Mesenchymal stem cell (in vitro differentiated cells and primary cell): Measurements from ENCODE around the gene KCNH1. TPM values are rescaled to one million over a fixed set of nuclear protein-coding genes. Genes with fewer than 3 reads are reported as not detected.

Experiments
- DNase-seq: peaks from one replicate; pipeline ENCODE4 v3.0.0-alpha.2; 2013
- H2AFZ ChIP-seq: one replicate; pipeline ENCODE4 v1.6.1; 2013; ENCODE audit warnings: low read depth, mild to moderate bottlenecking, control low read depth, inconsistent platforms, low read length, moderate library complexity
- H2AK5ac ChIP-seq: 2 replicates; pipeline ENCODE4 v1.6.1; 2013; ENCODE audit warnings: low read length, moderate library complexity, mild to moderate bottlenecking, inconsistent platforms; ENCODE audit not compliant: severe bottlenecking
- H2BK120ac ChIP-seq: one replicate; pipeline ENCODE4 v1.6.1; 2013; ENCODE audit warnings: low read depth, mild to moderate bottlenecking, inconsistent platforms, low read length, moderate library complexity
- H2BK12ac ChIP-seq, 2 experiments: one replicate each; pipeline ENCODE4 v1.6.1; 2013; ENCODE audit warnings: inconsistent platforms in 2 of 2, low read length in 2 of 2, mild to moderate bottlenecking in 2 of 2, moderate library complexity in 2 of 2, control low read depth in 1 of 2
- H2BK15ac ChIP-seq: one replicate; pipeline ENCODE4 v1.6.1; 2013; ENCODE audit warnings: mild to moderate bottlenecking, low read depth, inconsistent platforms; ENCODE audit not compliant: poor library complexity, severe bottlenecking
- H2BK5ac ChIP-seq: 2 replicates; pipeline ENCODE4 v1.6.1; 2013; ENCODE audit warnings: low read depth, mild to moderate bottlenecking, low read length, control low read depth, inconsistent platforms; ENCODE audit not compliant: poor library complexity, severe bottlenecking
- H3K14ac ChIP-seq, 2 experiments: one replicate each; pipeline ENCODE4 v1.6.1; 2013; ENCODE audit warnings: inconsistent platforms in 2 of 2, low read length in 2 of 2, control low read depth in 1 of 2, mild to moderate bottlenecking in 1 of 2, moderate library complexity in 1 of 2
- H3K18ac ChIP-seq, 2 experiments: one replicate each; pipeline ENCODE4 v1.6.1; 2013; ENCODE audit warnings: inconsistent platforms in 2 of 2, low read length in 2 of 2, control low read depth in 1 of 2, low read depth in 1 of 2, mild to moderate bottlenecking in 1 of 2
- H3K23ac ChIP-seq, 2 experiments: one replicate each; pipeline ENCODE4 v1.6.1; 2013; ENCODE audit warnings: inconsistent platforms in 2 of 2, low read length in 2 of 2, mild to moderate bottlenecking in 2 of 2, moderate library complexity in 2 of 2, control low read depth in 1 of 2
- H3K27ac ChIP-seq: 2 replicates; pipeline ENCODE4 v1.5.1; 2013; ENCODE audit warnings: mild to moderate bottlenecking, moderate library complexity, low read length, control low read depth, inconsistent platforms; ENCODE audit not compliant: poor library complexity, severe bottlenecking
- H3K27me3 ChIP-seq, 2 experiments: 2 replicates each; pipeline versions ENCODE4 v1.6.1 to v1.7.0; 2013; ENCODE audit warnings: low read length in 2 of 2, mild to moderate bottlenecking in 2 of 2, moderate library complexity in 2 of 2, control low read depth in 1 of 2, inconsistent platforms in 1 of 2; ENCODE audit not compliant: control insufficient read depth in 1 of 2, insufficient read depth in 1 of 2
- H3K36me3 ChIP-seq, 2 experiments: 2 replicates each; pipeline versions ENCODE4 v1.6.1 to v1.7.0; 2013; ENCODE audit warnings: low read length in 2 of 2, control low read depth in 1 of 2, inconsistent platforms in 1 of 2, low read depth in 1 of 2, mild to moderate bottlenecking in 1 of 2; ENCODE audit not compliant: insufficient read depth in 2 of 2, control insufficient read depth in 1 of 2
- H3K4ac ChIP-seq, 2 experiments: one replicate each; pipeline ENCODE4 v1.6.1; 2013; ENCODE audit warnings: inconsistent platforms in 2 of 2, low read length in 2 of 2, mild to moderate bottlenecking in 2 of 2, moderate library complexity in 2 of 2, control low read depth in 1 of 2, low read depth in 1 of 2
- H3K4me1 ChIP-seq: 2 replicates; pipeline ENCODE4 v1.6.1; 2013; ENCODE audit warnings: low read depth, low read length, control low read depth; ENCODE audit not compliant: control insufficient read depth, insufficient read depth
- H3K4me2 ChIP-seq: 2 replicates; pipeline ENCODE4 v1.6.1; 2013; ENCODE audit warnings: low read length, mild to moderate bottlenecking, inconsistent platforms; ENCODE audit not compliant: poor library complexity, severe bottlenecking
- H3K4me3 ChIP-seq, 2 experiments: 2 replicates each; pipeline versions ENCODE4 v1.5.1 to v1.7.0; 2013; ENCODE audit warnings: low read length in 2 of 2, mild to moderate bottlenecking in 2 of 2, control low read depth in 1 of 2, low read depth in 1 of 2; ENCODE audit not compliant: insufficient read depth in 1 of 2
- H3K79me1 ChIP-seq: replicated peaks from 2 replicates; pipeline ENCODE4 v1.6.1; 2013; ENCODE audit warnings: mild to moderate bottlenecking, control low read depth, low read length, inconsistent platforms; ENCODE audit not compliant: poor library complexity, severe bottlenecking
- H3K9ac ChIP-seq: 2 replicates; pipeline ENCODE4 v1.7.0; 2013; ENCODE audit warnings: mild to moderate bottlenecking, low read length, moderate library complexity
- H3K9me3 ChIP-seq: 2 replicates; pipeline ENCODE4 v1.7.0; 2013; ENCODE audit warnings: mild to moderate bottlenecking, low read length; ENCODE audit not compliant: control insufficient read depth
- H4K8ac ChIP-seq: one replicate; pipeline ENCODE4 v1.6.1; 2013; ENCODE audit warnings: inconsistent platforms, mild to moderate bottlenecking, low read length, moderate library complexity
- H4K91ac ChIP-seq: one replicate; pipeline ENCODE4 v1.6.1; 2013; ENCODE audit warnings: mild to moderate bottlenecking, low read length, inconsistent platforms
- WGBS: methylation state at CpG from one replicate; pipeline ENCODE4 v1.1.7; 2013; ENCODE audit warnings: mixed read lengths; 5-methylcytosine and 5-hydroxymethylcytosine counted together
- polyA plus RNA-seq, 2 experiments: library from polyadenylated mRNA; stranded (reverse); fragments of 200-250 nt; gene quantifications; one replicate each; pipeline ENCODE4 v1.2.3, GENCODE V29; 2013

KCNH1 gene
- polyA plus RNA-seq (2013, experiment 1 of 2): 0.33 TPM
- 0.19 TPM for polyA plus RNA-seq (2013, experiment 2 of 2)

GRCh38 chr1:211133836-211134669, at the start of gene KCNH1:
Gene KCNH1 (minus strand): TSS chr1:211134148. CDS start chr1:211133945, 203 bp downstream.
- 3% methylated on average over 51 of the region's 61 CpGs for WGBS
- peak; percentile 76 for DNase-seq

GRCh38 chr1:211182746-211183145, 48.8 kb upstream of the KCNH1 start:
- no peaks in the 10 kb centered on the region for H3K4me1 ChIP-seq
- H3K27me3 ChIP-seq: no peaks in the 10 kb centered on the region
- H3K23ac ChIP-seq: no peak overlapping the region
- no peak overlapping the region for H2BK15ac ChIP-seq
- H3K9ac ChIP-seq: no peak overlapping the region
- no peak overlapping the region for H4K8ac ChIP-seq
- no peak overlapping the region for H3K4me2 ChIP-seq
- no peak overlapping the region for H3K14ac ChIP-seq
- no peak overlapping the region for H3K4ac ChIP-seq
- no peak overlapping the region for H4K91ac ChIP-seq
- H3K36me3 ChIP-seq: no peaks in the 10 kb centered on the region
- H2BK120ac ChIP-seq: no peak overlapping the region
- H3K18ac ChIP-seq: no peak overlapping the region
- 97% methylated on average over 2 of the region's 2 CpGs for WGBS
- no peak overlapping the region for H2AK5ac ChIP-seq
- H3K27ac ChIP-seq: no peak overlapping the region
- H2BK5ac ChIP-seq: no peak overlapping the region
- H3K4me3 ChIP-seq: no peak overlapping the region
- DNase-seq: no peak
- H2AFZ ChIP-seq: no peak overlapping the region
- H3K9me3 ChIP-seq: no peaks in the 10 kb centered on the region
- no peak overlapping the region for H2BK12ac ChIP-seq
- H3K79me1 ChIP-seq: no peaks in the 10 kb centered on the region

More at GRCh38 chr1:211133836-211134669, at the start of gene KCNH1:
- Histone ChIP-seq H2BK120ac (no peak within 1 kb of the TSS), H2AFZ (peak within 1 kb of the TSS; percentile 73), H2BK12ac (no peak within 1 kb of the TSS), H4K91ac (no peak within 1 kb of the TSS), H3K4me1 (peaks cover 7% of the 10 kb centered on the region), H2BK5ac (peak within 1 kb of the TSS; percentile 47), H3K23ac (peak within 1 kb of the TSS in 1 of 2 experiments; percentile 35), H3K14ac (peak within 1 kb of the TSS in 1 of 2 experiments; percentile 48), H3K79me1 (peaks cover 8% of the 10 kb centered on the region), H3K18ac (peak within 1 kb of the TSS; percentile 4 to 50), H3K4me3 (peak within 1 kb of the TSS; percentile 70 to 74), H4K8ac (peak within 1 kb of the TSS; percentile 37), H3K4me2 (peak within 1 kb of the TSS; percentile 90), H2BK15ac (no peak within 1 kb of the TSS), H3K4ac (no peak within 1 kb of the TSS), H3K9me3 (no peaks in the 10 kb centered on the region), H3K9ac (peak within 1 kb of the TSS; percentile 61), H3K36me3 (no peaks in the 10 kb centered on the region), H3K27ac (peak within 1 kb of the TSS; percentile 61), H2AK5ac (no peak within 1 kb of the TSS), H3K27me3 (peaks cover 0 to 50% of the 10 kb centered on the region in 2 experiments)

GRCh38 chr1:211174375-211174774, 40.4 kb upstream of the KCNH1 start:
- H4K8ac ChIP-seq: no peak overlapping the region
- WGBS: no CpG with 5 or more reads among the region's 2 CpGs

GRCh38 chr1:211172657-211173056, 38.7 kb upstream of the KCNH1 start:
- H3K79me1 ChIP-seq: no peaks in the 10 kb centered on the region
- no peak overlapping the region for H2AFZ ChIP-seq
- no peak overlapping the region for H4K91ac ChIP-seq
- no peaks in the 10 kb centered on the region for H3K4me1 ChIP-seq
- H3K36me3 ChIP-seq: no peaks in the 10 kb centered on the region
- H3K4me3 ChIP-seq: no peak overlapping the region
- H3K4ac ChIP-seq: no peak overlapping the region
- DNase-seq: no peak
- H2BK5ac ChIP-seq: no peak overlapping the region
- no peak overlapping the region for H3K18ac ChIP-seq
- H4K8ac ChIP-seq: no peak overlapping the region
- H3K4me2 ChIP-seq: no peak overlapping the region
- H3K27me3 ChIP-seq: no peaks in the 10 kb centered on the region
- no peak overlapping the region for H3K23ac ChIP-seq
- H2BK120ac ChIP-seq: no peak overlapping the region
- no peak overlapping the region for H3K9ac ChIP-seq
- no peak overlapping the region for H3K14ac ChIP-seq
- H3K9me3 ChIP-seq: peaks cover 16% of the 10 kb centered on the region
- H2BK15ac ChIP-seq: no peak overlapping the region
- H2AK5ac ChIP-seq: no peak overlapping the region
- no peak overlapping the region for H2BK12ac ChIP-seq
- no peak overlapping the region for H3K27ac ChIP-seq

More at GRCh38 chr1:211174375-211174774, 40.4 kb upstream of the KCNH1 start:
- no peak overlapping the region for H2BK5ac ChIP-seq
- H2BK15ac ChIP-seq: no peak overlapping the region
- no peak overlapping the region for H3K18ac ChIP-seq
- peaks cover 8% of the 10 kb centered on the region for H3K9me3 ChIP-seq
- H3K4me1 ChIP-seq: no peaks in the 10 kb centered on the region
- H2AK5ac ChIP-seq: no peak overlapping the region
- no peak overlapping the region for H3K4ac ChIP-seq
- H3K23ac ChIP-seq: no peak overlapping the region
- no peak overlapping the region for H2BK12ac ChIP-seq
- no peak overlapping the region for H2AFZ ChIP-seq
- H3K79me1 ChIP-seq: no peaks in the 10 kb centered on the region
- H2BK120ac ChIP-seq: no peak overlapping the region
- no peak overlapping the region for H3K14ac ChIP-seq
- H3K4me2 ChIP-seq: no peak overlapping the region
- H3K9ac ChIP-seq: no peak overlapping the region
- no peak overlapping the region for H3K27ac ChIP-seq
- H4K91ac ChIP-seq: no peak overlapping the region
- no peak for DNase-seq
- H3K4me3 ChIP-seq: no peak overlapping the region
- H3K36me3 ChIP-seq: no peaks in the 10 kb centered on the region
- H3K27me3 ChIP-seq: no peaks in the 10 kb centered on the region
